HG03432 (cell line): ENCODE data around the gene ZNF100.
"Not testable (repeated sequence)": the region's sequence is repeated elsewhere in the genome, so short reads cannot be mapped to it uniquely, and the experiment has no call there.

Source experiments
- ATAC-seq: cut with Tn5 transposase; IDR thresholded peaks from one replicate; pipeline ENCODE4 v1.9.1; 2021; ENCODE audit warnings: mild to moderate bottlenecking, moderate library complexity; ENCODE audit not compliant: unreplicated experiment

ZNF100 gene

DNA sequence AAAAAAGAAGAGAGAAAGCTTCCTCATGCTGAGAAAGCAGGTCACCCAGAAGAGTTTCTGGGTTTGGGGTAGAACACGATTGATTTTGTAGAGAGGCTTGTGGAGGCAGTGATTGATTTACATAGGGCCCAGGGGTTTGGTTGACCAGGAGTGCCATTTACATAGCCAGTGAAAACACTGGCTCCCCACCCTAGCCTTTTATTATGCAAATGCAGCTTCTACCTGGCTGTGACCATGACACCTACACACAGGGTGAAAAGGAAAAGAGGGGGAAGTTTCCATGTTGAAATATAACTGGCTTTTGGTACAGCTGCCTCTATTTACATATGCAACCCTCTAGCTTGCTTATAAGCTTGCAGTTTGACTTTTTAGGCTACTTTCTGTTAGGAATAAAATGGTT is 62.0 kb downstream of the ZNF100 start:
- ATAC-seq, result no peak

DNA sequence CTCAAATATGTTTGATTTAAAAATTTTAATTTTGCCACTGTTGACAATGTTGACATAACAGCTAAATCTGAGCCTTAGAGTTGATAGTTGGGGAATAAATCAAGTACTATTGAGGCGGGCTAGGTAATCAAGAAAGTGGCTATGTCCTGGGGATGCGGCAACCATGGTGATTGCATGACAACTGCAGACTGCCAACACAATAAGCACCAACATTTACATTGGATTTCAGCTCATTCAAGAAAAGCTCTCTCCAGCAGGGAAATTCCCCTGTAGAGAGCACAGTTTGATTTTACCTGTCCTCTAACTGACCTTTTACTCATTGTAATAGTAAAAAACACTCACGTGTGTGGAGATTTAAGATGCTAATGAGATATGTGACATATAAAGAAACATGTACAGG is 63.1 kb downstream of the ZNF100 start:
- ATAC-seq, result no peak

DNA sequence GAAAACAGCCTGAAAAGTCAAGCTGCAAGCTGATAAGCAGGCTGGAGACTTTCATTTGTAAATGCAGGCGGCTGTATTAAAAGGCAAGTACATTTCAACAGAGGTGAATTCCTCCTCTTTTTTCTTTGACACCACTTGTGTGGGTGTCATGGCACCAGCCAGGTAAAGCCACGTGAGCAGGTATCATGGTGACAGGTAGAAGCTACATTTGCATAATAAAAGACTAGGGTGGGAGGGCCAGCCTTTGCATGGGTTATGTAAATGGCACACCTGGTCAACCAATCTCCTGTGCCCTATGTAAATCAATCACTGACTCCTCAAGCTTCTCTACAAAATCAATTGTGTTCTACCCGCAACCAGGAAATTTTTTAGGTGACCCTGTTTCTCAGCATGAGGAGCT is 68.2 kb downstream of the ZNF100 start:
- no peak for ATAC-seq

DNA sequence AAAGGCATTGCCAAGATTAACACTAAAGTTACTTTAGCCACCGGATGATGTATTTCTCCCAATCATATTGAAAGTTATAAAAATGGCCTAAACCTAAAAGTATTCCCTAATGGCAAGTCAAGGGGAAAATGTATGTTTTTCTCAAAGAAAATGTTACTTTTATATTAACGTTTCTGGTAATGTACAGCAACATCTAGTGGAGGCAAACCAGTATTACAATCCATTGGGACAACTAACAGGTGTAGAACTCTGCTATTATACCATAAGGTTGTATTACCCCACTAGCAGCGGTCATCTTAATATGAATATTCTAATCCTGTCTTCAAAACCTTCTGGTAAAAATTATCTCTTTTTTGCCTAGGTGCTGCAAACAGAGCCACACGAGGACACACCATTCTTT is 69.2 kb downstream of the ZNF100 start:
- ATAC-seq, result no peak

DNA sequence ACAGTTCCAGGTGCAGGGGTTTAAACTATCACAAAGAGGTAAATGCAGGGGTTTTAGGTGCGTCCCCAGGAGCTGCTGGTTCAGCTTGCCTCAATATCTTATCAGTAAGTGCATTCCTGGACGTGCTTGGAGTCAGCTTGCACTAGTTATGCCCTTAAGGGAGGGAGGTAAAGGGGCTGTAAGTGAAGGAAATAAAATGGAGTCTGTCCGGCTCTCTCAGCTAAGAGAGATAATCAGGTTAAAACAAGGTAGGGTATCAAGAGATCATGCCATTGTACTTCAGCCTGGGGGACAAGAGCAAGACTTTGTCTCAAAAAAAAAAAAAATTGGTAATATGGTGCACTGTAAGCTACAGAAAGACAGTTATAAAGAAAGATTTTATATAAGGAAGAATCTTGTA is 69.7 kb downstream of the ZNF100 start:
- no peak for ATAC-seq

DNA sequence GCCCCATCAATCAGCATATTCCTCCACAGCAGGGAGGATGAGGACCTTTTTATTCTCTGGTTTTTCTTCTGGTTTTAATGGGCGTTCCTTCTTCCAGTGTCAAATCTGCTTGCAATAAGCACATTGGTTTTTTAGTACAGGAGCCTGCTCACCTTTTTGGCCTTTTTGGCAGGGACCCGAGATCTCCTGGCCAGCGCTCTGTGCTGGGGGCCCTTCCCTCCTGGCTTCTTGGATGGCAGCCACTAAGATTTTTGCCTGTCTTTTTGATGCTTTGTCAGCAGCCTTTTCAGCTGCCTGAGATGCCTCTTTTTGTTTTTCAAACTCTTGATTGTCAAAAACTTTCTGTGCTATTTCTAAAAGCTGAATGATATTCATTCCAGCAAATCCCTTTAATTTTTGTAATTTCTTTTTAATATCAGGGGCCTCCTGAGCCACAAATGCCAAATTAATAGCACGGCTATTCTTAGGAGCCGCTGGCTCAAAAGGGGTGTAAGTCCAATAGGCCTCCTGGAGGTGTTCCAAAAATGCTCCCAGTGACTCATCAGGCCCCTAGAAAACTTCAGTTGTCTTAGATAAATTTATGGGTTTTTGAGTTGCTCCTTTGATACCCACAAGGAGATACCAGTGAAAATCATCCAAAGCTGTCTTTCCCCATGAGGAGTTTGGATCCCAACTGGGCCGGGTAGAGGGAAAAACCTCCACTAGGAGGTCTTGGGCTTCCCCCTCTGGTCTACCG is 73.0 kb downstream of the ZNF100 start:
- ATAC-seq, result no peak

DNA sequence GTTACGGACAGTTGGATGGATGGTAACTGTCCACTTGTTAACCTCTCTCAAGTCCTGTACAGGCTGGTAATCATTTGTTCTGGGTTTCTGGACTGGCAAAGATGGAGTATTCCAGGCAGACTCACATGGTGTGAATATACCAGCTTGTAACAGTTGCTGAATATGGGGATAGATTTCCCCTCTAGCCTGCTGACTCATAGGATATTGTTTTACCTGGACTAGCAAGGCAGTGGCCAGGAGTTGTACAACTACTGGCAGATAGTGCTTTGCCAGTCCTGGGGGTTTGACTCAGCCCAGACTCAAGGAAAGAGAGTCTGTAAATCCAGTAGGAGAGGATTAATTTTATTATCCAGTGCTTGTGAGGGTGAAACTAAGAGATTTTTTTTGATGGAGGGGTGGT is 74.0 kb downstream of the ZNF100 start:
- ATAC-seq, result no peak

DNA sequence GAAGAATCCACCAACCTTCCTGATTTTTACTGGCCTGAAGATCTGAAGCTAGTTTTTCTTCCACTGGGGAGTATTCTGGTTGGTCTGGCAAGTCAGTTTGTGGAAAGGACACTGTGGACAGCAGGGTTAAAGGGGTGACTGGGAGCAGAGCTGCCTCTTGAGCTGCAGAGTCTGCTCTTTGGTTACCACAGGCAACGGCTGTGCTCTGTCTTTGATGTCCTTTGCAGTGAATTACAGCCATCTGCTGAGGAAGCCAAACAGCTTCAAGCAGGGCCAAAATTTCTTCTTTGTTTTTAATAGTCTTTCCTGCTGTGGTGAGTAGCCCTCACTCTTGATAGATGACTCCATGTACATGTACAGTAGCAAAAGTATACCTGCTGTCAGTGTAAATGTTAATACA is 75.7 kb downstream of the ZNF100 start:
- ATAC-seq, result no peak

DNA sequence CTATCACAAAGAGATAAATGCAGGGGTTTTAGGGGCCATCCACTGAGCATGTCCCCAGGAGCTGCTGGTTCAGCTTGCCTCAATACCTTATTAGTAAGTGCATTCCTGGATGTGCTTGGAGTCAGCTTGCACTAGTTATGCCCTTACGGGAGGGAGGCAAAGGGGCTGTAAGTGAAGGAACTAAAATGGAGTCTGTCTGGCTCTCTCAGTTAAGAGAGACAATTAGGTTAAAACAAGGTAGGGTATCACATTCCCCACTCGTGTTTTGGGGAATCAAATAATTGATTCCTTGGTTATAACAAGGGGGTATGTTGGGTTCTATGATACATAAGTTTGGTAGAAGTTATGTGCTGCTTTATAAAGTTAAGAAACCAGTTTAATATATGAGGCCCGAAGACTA is 78.9 kb downstream of the ZNF100 start:
- no peak for ATAC-seq

DNA sequence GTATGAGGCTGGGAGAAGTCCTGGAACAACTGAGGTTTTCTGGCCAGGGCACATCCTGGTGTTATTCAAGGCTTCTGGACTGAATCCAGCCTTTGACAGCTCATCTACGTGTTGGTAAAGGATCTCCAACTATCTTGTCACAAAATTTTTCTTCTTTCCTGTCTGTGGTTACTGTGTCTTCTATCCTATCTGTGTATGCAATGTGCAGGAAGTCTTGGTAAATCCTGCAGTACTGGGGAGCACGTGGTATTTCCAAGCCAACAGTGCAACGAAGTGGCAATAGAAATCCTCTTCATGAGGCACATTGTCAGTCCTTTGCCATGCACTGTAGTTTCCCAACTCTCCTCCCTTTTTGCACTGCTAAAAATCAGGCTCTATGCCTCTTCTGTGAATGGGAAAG is 86.7 kb downstream of the ZNF100 start:
- no peak for ATAC-seq

DNA sequence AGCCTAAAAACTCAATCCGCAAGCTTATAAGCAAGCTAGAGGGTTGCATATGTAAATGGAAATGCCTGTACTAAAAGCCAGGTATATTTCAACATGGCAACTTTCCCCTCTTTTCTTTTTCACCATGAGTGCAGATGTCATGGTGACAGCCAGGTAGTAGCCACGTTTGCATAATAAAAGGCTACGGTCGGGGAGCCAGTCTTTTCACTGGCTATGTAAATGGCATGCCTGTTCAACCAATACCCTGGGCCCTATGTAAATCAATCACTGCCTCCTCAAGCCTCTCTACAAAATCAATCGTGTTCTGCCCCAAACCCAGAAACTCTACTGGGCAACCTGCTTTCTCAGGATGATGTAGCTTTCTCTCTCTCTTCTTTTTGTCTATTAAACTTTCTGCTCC is 87.4 kb downstream of the ZNF100 start:
- no peak for ATAC-seq

DNA sequence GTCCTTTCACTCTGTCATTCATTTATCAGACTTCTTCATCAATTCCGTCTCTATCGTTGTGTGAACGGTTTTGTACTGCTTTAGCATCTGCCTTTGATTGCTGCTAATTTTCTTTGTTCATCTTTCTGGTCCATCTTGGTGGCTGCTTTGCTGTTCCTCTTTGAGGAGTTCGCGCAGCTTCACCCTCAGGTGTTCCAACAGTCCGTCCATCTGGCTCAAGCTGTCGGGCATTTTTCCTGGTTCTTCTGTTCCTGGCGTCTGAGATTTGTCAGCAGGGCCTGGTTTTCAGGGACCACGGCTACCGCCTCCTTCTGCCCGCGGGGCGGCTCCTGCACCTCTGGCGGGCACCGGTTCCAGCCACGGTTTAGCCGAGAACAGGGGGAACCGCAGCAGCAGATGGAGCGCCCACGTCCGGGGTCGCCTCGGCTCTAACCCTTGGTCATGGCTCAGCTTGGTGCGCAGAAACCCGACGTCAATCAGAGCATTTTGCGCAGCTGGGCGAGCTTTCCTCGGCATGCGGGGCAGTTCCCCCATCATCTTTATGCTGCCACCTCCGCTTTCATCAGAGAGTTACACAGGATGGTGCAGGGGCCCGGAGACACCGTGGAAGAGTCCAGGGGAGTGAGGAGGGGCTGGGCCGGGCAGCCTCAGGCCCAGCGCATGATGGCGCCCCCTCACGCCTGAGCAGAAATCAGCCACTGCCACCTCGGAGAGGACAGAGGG is 89.5 kb downstream of the ZNF100 start:
- no peak for ATAC-seq

DNA sequence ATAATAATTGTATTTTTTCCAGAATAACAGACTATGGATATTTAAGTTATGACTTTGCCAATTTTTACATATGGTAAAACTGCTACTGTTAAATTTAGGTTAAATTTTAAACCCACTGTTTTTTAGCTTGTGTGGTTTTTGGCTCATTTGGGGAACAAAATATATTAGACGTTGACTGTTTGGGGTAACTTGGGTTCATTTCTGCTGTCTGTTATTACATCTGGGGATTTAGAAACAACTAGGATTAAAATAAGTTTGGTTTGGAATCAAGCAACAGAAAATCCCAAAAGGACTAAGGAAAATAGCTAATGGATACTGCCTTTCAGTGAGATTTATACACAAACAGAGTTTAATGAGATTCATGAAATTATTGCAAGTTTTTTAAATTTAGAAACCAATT is 92.9 kb downstream of the ZNF100 start:
- ATAC-seq, result no peak

DNA sequence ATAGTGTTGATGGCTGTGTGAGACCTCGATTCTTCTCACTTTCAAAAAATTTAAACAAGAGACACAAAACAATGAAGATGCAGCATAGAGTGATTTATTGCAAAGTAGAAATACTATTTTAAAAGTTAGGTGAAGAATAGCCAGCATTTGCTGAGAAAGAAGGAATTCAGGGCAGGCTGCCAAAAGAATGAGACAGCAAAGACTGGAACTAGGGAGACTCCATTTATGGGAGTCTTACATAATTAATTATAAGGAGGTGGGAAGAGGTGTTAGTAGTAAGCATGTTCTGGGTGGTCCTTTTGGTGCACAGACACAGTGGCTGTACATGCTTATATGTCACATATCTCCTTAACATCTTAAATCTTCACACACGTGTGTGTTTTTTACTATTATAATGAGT is 93.9 kb downstream of the ZNF100 start:
- not testable (repeated sequence) for ATAC-seq
